Endothelial cell of coronary artery (primary cell): ENCODE results near the gene ZNF782. TPM values are rescaled to one million over a fixed set of nuclear protein-coding genes. Genes with fewer than 3 reads are reported as not detected.

Source experiments
- total RNA-seq: library from RNA; depleted of rRNA; stranded (reverse); fragments of >200 nt; gene quantifications from 2 replicates; pipeline ENCODE4 v1.2.3, GENCODE V29; 2014

The ZNF782 gene
- 2.4 and 3.3 TPM in 2 replicates for total RNA-seq

GRCh38 chr9:96853781-96854650 lies at the start of gene ZNF782:
Gene ZNF782, minus strand, starts transcription at chr9:96854514. Its CDS starts 2,553 bp downstream, at chr9:96851961.

Other genes starting within 250 kb of the ZNF782 start
- gene CDC14B, start 234.7 kb downstream of the ZNF782 start, total RNA-seq: 1.1 and 5.2 TPM in 2 replicates
- gene PRXL2C, start 199.2 kb downstream of the ZNF782 start, total RNA-seq: 13.4 and 15.3 TPM in 2 replicates
- gene ZNF510, start 76.4 kb downstream of the ZNF782 start, total RNA-seq: 10.4 and 12.4 TPM in 2 replicates
- gene NUTM2G, start 74.3 kb upstream of the ZNF782 start, total RNA-seq: not detected in 2 replicates
- 0.54 and 0.85 TPM in 2 replicates for gene CTSV, start 184.6 kb upstream of the ZNF782 start, total RNA-seq